Right lobe of liver (tissue), 4 donors: Measurements from ENCODE around the gene GPR17.

Experiments
- CTCF ChIP-seq, 4 donors: fragments of 200-600 bp in 3 of 4; fragments of 450-650 bp in 1 of 4; IDR thresholded peaks; one replicate each; pipeline versions ENCODE4 v1.5.1 to v1.8.0; 2016 to 2022; ENCODE audit warnings: antibody characterized with exemption in 4 of 4, mild to moderate bottlenecking in 2 of 4
- POLR2A ChIP-seq: fragments of 450-650 bp; IDR thresholded peaks from one replicate; pipeline ENCODE4 v1.6.1; 2017; ENCODE audit warnings: antibody characterized with exemption, mild to moderate bottlenecking
- donor health status: DM: no; HTN: no; CAD: no.
- donor health status: DM: no; HTN: no; CAD: no.
- donor health status: DM: no; HTN: yes; CAD: no.

- no peak for TF ChIP-seq CTCF (IDR thresholded peaks at IDR 0.05)
- TF ChIP-seq POLR2A = no peak
These were observed 23.9 kb upstream of the GPR17 start for GRCh38 chr2:127621981-127622431.
